IPS DF 6.9 (cell line): ENCODE data around the gene PRDX2.

Experiments
- DNase-seq: peaks from one replicate; pipeline ENCODE4 v3.0.0-alpha.2; 2013; ENCODE audit warnings: low read depth, low spot score
- H3K27ac ChIP-seq: one replicate; pipeline ENCODE4 v1.5.1; 2013; ENCODE audit warnings: low read length, control low read depth
- H3K27me3 ChIP-seq: 2 replicates; pipeline ENCODE4 v1.6.1; 2013; ENCODE audit warnings: mild to moderate bottlenecking, low read length; ENCODE audit not compliant: control insufficient read depth, insufficient read depth
- H3K36me3 ChIP-seq: 2 replicates; pipeline ENCODE4 v1.6.1; 2013; ENCODE audit warnings: low read length; ENCODE audit not compliant: control insufficient read depth, insufficient read depth
- H3K4me1 ChIP-seq: 2 replicates; pipeline ENCODE4 v1.6.1; 2013; ENCODE audit warnings: low read length; ENCODE audit not compliant: control insufficient read depth, insufficient read depth
- H3K4me3 ChIP-seq: 2 replicates; pipeline ENCODE4 v1.5.1; 2013; ENCODE audit warnings: mild to moderate bottlenecking, low read length
- H3K9me3 ChIP-seq: 2 replicates; pipeline ENCODE4 v1.6.1; 2013; ENCODE audit warnings: low read length, inconsistent platforms; ENCODE audit not compliant: control insufficient read depth, insufficient read depth
- WGBS: extraction: QIAGEN DNeasy Blood & Tissue Kit; methylation state at CpG from one replicate; pipeline ENCODE4 v1.1.7; 2013; ENCODE audit warnings: mixed read lengths, missing lambda C conversion rate; ENCODE audit not compliant: insufficient read length, insufficient coverage; 5-methylcytosine and 5-hydroxymethylcytosine counted together

Gene PRDX2

DNA sequence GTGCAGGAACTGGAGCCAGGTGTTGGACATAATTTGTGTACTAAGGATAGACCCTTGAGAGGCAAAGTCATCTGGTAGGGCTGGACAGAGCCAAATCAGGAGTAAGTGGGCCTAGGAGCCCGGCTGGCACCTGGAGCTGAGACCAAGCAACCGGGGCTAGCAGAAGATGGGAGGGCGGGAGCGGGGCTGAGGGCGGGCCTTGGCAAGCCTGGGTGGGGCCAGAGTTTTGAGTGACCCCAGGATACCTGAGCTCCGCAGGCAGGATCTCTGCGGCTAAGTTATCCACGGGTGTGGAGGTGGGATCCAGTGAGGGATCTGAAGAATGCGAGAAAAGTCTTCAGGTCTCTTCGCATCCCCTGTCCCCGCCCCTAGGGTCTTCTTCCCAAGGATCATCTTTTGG lies 34.5 kb downstream of the PRDX2 start:
- Histone ChIP-seq H3K4me1 (0 out of 2 replicates have a peak, but pooled peaks cover 2% of the 10 kb centered on the region), H3K9me3 (no peaks in the 10 kb centered on the region), H3K36me3 (peaks cover 22% of the 10 kb centered on the region), H3K4me3 (no peak overlapping the region), H3K27me3 (no peaks in the 10 kb centered on the region), H3K27ac (no peak overlapping the region)
- no CpG with 5 or more reads among the region's 11 CpGs for WGBS
- DNase-seq: no peak

DNA sequence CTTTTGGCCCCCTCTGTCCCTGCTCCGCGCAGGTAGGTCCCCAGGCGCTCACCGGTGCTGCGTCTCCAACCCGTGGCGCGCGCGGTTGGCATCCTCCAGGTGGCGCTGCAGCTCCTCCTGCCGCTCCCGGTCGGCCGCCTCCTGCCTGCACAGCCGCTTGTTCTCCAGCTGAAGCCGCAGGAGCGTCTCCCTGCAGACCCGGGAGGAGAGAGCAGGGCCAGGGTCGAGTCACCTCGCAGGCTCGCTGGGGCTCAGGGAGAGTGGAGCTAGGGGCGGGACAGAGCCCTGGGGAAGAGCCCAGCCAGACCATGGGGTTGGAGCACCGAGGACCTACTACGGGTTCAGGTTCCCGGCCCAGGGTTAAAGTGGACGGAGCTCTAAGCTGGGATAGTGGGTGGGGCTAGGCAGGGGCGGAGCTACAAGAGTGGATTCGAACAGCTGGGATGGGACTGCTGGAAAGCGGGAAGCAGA lies 35.5 kb downstream of the PRDX2 start:
- no peaks in the 10 kb centered on the region for H3K27me3 ChIP-seq
- 0 out of 2 replicates have a peak, but pooled peaks cover 2% of the 10 kb centered on the region for H3K4me1 ChIP-seq
- H3K4me3 ChIP-seq: peak overlapping the region; percentile 14; the same call in 1 of the 2 replicates
- no peak overlapping the region for H3K27ac ChIP-seq
- peaks cover 20% of the 10 kb centered on the region for H3K36me3 ChIP-seq
- H3K9me3 ChIP-seq: no peaks in the 10 kb centered on the region
- DNase-seq: no peak
- WGBS: 100% methylated on average over 1 of the region's 30 CpGs

DNA sequence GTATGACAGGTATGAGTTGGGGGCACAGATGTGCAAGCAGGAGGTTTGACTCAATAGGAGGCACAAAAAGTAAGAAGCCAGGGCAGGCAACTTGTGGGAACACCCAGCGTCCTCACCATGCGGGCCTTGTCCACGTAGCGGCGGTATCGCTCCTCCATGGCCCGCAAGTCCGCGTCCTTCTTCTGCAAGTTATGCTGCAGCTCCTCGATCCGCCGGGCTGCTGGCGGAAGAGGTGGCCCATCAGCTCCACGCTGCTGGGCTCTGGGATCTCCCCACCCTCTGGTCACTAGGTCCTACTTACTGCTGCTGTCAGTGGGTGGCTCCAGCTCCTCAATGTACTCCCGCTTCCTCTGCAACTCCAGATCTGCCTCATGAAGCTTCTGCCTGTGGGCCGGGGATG lies 36.9 kb downstream of the PRDX2 start:
- no peaks in the 10 kb centered on the region for H3K27me3 ChIP-seq
- no peak for DNase-seq
- no peak overlapping the region for H3K27ac ChIP-seq
- no peak overlapping the region for H3K4me3 ChIP-seq
- H3K4me1 ChIP-seq: no peaks in the 10 kb centered on the region
- H3K36me3 ChIP-seq: peaks cover 16% of the 10 kb centered on the region
- H3K9me3 ChIP-seq: no peaks in the 10 kb centered on the region
- WGBS: no CpG with 5 or more reads among the region's 16 CpGs

DNA sequence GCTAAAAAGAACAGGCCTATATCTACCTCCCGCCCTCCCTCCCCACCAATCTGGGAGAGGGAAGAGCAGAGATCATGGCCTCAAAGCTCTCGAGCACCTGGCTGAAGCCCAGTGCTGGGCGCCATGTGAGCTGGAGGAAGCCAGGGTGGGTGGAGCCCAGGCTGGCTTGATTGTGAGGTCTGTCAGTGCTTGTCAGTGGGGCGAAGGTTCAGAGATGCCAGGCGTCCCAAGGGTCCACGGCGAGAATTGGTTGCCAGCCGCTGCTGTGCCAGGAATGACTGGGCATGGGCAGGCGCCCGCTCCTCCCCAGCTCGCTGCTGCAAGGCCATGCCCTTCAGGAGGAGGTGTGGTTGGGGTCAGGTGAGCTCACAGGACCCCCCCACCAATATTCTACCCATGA lies 38.5 kb downstream of the PRDX2 start:
- Histone ChIP-seq H3K9me3 (no peaks in the 10 kb centered on the region), H3K27me3 (no peaks in the 10 kb centered on the region)
- WGBS: no CpG with 5 or more reads among the region's 11 CpGs

DNA sequence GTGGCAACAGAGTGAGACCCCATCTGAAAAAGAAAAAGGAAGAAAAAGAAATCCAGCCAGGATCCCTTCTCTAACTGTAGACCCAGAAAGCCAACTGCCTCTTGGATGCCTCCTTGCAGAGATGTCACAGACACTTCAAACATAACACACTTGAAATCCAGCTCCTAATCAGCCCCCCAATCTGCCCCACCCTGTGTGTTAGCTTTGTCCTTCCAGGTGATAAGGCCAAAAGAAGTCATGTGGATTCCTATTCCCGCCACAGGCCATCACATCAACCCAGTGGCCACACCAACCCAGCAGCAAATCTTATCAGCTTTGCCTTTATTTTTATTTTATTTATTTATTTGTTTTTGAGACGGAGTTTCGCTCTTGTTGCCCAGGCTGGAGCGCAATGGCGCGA lies 41.9 kb downstream of the PRDX2 start:
- peaks cover 2% of the 10 kb centered on the region; the same call in 1 of the 2 replicates for H3K4me1 ChIP-seq
- peaks cover 9% of the 10 kb centered on the region for H3K36me3 ChIP-seq
- no peak overlapping the region for H3K27ac ChIP-seq
- no CpG with 5 or more reads among the region's 6 CpGs for WGBS
- H3K9me3 ChIP-seq: no peaks in the 10 kb centered on the region
- H3K4me3 ChIP-seq: no peak overlapping the region
- no peak for DNase-seq
- H3K27me3 ChIP-seq: no peaks in the 10 kb centered on the region

More for the DNA sequence above, 38.5 kb downstream of the PRDX2 start:
- no peak overlapping the region for H3K4me3 ChIP-seq
- H3K27ac ChIP-seq: no peak overlapping the region
- no peaks in the 10 kb centered on the region for H3K4me1 ChIP-seq
- peaks cover 16% of the 10 kb centered on the region for H3K36me3 ChIP-seq
- DNase-seq: no peak

DNA sequence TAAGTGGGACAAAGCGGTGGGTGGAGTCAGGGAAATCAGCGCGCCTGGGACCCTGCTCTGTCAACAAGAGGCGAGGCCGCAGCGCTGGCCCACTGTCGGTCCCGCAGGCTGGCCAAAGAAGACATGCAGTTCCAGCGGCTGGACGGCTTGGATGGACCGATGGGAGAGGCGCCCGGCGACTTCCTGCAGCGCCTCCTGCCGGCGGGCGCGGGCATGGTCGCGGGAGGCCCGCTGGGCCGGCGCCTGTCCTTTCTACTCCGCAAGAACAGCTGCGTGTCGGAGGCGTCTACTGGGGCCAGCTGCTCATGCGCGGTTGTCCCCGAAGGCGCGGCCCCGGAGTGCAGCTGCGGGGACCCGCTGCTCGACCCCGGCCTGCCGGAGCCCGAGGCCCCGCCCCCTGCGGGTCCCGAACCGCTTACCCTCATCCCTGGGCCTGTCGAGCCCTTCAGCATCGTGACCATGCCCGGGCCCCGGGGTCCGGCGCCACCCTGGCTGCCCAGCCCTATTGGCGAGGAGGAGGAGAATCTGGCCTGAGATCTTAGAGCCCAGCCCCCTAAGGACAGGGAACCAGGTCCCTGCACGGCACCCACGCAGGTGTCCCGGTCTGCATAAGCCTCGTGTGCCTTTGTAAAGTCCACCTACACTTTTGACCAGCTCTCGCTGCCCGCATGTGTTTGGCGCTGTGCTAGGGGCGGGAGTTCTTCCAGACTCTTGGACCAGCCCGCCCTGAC lies 43.9 kb downstream of the PRDX2 start:
- Histone ChIP-seq H3K36me3 (no peaks in the 10 kb centered on the region), H3K4me3 (peak overlapping the region; percentile 24; the same call in 1 of the 2 replicates), H3K4me1 (peaks cover 2% of the 10 kb centered on the region; the same call in 1 of the 2 replicates), H3K27me3 (no peaks in the 10 kb centered on the region), H3K9me3 (no peaks in the 10 kb centered on the region), H3K27ac (no peak overlapping the region)
- no CpG with 5 or more reads among the region's 60 CpGs for WGBS
- DNase-seq: peak; percentile 63

DNA sequence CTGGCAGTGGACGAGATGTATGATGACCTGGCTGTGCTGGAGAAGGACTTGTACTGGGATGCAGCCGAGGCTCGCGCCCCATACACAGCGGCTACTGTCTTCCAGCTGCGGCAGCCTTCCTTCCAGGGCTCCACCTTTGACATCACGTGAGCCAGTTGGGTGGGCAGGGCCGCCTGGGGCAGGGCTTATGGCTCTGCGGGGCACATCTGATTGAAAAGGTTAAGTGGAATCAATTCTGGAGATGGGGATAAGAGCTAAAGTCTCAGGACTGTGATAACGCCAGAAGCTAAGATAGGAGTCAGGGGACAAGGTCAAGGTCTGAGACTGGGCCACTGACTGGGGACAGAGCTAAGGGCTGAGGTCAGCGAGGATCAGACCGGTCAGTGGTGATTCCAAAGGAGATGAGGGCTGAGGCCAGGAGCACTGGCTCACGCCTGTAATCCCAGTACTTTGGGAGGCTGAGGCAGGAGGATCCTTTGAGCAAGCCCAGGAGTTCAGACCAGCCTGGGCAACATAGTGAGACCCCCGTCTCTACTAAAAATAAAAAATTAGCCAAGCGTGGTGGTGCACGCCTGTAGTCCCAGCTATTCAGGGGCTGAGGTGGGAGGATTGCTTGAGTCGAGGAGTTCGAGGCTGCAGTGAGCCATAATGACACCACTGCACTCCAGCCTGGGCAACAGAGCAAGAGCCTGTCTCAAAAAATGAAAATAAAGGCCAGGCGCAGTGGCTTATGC lies 45.3 kb downstream of the PRDX2 start:
- Histone ChIP-seq H3K27me3 (no peaks in the 10 kb centered on the region), H3K4me1 (peaks cover 4% of the 10 kb centered on the region; the same call in 1 of the 2 replicates), H3K27ac (no peak overlapping the region), H3K9me3 (no peaks in the 10 kb centered on the region), H3K36me3 (no peaks in the 10 kb centered on the region), H3K4me3 (no peak overlapping the region)
- no CpG with 5 or more reads among the region's 19 CpGs for WGBS
- no peak for DNase-seq

DNA sequence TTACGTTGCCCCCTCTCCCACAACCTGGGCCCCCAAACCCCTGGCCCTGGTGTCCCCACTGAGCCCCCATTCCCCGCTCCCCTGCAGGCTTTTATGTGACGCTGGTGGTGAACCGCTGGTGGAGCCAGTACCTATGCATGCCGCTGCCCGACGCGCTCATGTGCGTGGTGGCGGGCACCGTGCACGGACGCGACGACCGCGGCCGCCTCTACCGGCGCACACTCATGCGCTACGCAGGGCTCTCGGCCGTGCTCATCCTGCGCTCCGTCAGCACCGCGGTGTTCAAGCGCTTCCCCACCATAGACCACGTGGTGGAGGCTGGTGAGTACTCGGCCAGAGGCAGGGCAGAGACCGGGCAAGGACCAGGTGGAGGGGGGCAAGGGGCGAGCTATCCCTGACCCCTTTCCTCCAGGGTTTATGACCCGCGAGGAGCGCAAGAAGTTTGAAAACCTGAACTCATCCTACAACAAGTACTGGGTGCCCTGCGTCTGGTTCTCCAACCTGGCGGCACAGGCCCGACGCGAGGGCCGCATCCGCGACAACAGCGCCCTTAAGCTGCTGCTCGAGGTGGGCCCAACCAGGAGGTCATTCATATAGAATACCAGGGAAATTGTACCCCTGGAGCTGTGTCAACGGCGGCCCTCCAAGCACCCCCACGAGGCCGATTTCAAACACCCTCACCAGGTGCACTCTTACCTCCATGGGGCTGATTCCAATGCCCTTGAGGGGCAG lies 47.0 kb downstream of the PRDX2 start:
- WGBS: no CpG with 5 or more reads among the region's 50 CpGs
- peaks cover 4% of the 10 kb centered on the region; the same call in 1 of the 2 replicates for H3K4me1 ChIP-seq
- DNase-seq: no peak

DNA sequence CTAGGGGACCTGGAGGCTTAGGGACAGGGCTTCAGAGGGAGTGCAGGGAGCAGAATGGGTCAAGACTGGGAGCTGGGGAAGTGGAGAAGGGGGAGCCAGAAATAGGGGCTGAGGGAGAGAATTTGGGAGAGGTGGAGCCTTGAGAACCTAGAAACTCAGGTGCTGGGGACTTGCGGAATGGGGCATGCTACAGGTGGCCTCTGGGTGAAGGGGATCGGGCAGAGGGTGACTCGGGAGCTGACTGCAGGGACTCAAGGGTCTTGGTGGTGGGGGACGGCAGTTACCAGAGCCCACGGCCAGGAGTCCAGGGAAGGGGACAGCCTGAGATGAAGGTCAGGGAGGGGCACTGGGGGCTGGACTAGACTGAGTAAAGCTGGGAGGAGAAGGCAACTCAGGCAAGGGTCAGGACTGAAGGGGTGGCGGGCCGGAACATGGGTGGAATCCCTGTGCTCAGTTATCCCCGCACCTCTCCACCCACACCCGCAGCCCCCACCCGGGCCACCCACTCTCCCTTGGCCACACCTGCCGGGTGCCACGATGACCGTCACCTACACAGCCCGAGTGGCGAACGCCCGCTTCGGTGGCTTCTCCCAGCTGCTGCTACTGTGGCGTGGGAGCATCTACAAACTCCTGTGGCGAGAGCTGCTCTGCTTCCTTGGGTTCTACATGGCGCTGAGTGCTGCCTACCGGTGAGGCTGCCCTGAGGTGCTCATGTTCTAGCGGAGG lies 49.4 kb downstream of the PRDX2 start:
- 0 out of 2 replicates have a peak, but pooled peaks cover 1% of the 10 kb centered on the region for H3K4me1 ChIP-seq
- no CpG with 5 or more reads among the region's 23 CpGs for WGBS
- no peak for DNase-seq
- no peaks in the 10 kb centered on the region for H3K9me3 ChIP-seq
- H3K36me3 ChIP-seq: peaks cover 3% of the 10 kb centered on the region; the same call in 1 of the 2 replicates
- no peak overlapping the region for H3K27ac ChIP-seq
- no peaks in the 10 kb centered on the region for H3K27me3 ChIP-seq
- H3K4me3 ChIP-seq: peak overlapping the region; percentile 40; the same call in 1 of the 2 replicates

More for the DNA sequence above, 47.0 kb downstream of the PRDX2 start:
- Histone ChIP-seq H3K4me3 (no peak overlapping the region), H3K27me3 (no peaks in the 10 kb centered on the region), H3K27ac (no peak overlapping the region), H3K9me3 (no peaks in the 10 kb centered on the region), H3K36me3 (no peaks in the 10 kb centered on the region)
